Middle frontal gyrus (tissue), 1 donor: ENCODE results near the gene CFAP410.

Experiments
- DNase-seq: peaks from one replicate; pipeline ENCODE4 v3.0.0-alpha.2; 2015; ENCODE audit warnings: low spot score; ENCODE audit errors: extremely low spot score

The CFAP410 gene

GRCh38 chr21:44300262-44300959 lies 38.8 kb downstream of the CFAP410 start:
- DNase-seq: no peak

GRCh38 chr21:44299458-44300261 lies 39.5 kb downstream of the CFAP410 start, which contains the start of gene PFKL:
TSS of gene PFKL (plus strand) at chr21:44300053. CDS start at chr21:44300106, 53 bp downstream.
- DNase-seq: no peak

GRCh38 chr21:44299085-44299457 lies 40.1 kb downstream of the CFAP410 start:
- DNase-seq: no peak

GRCh38 chr21:44298301-44298700 lies 40.9 kb downstream of the CFAP410 start:
- DNase-seq: no peak

GRCh38 chr21:44297525-44298290 lies 41.5 kb downstream of the CFAP410 start:
- DNase-seq: peak; percentile 79

- DNase-seq: no peak
Measured at GRCh38 chr21:44296916-44297315, 42.3 kb downstream of the CFAP410 start.

- no peak for DNase-seq
Measured at GRCh38 chr21:44296103-44296519, 43.1 kb downstream of the CFAP410 start.

- no peak for DNase-seq
Measured at GRCh38 chr21:44295646-44296045, 43.5 kb downstream of the CFAP410 start.

GRCh38 chr21:44295163-44295573 lies 44.0 kb downstream of the CFAP410 start:
- DNase-seq: no peak

- no peak for DNase-seq
Measured at GRCh38 chr21:44294391-44295162, 44.6 kb downstream of the CFAP410 start.

- DNase-seq: no peak
Measured at GRCh38 chr21:44293551-44294231, 45.5 kb downstream of the CFAP410 start.

- no peak for DNase-seq
Measured at GRCh38 chr21:44292812-44293195, 46.4 kb downstream of the CFAP410 start.

GRCh38 chr21:44291936-44292811 lies 47.0 kb downstream of the CFAP410 start:
- no peak for DNase-seq

- no peak for DNase-seq
Measured at GRCh38 chr21:44291078-44291935, 47.9 kb downstream of the CFAP410 start.

- DNase-seq: no peak
Measured at GRCh38 chr21:44290327-44291077, 48.7 kb downstream of the CFAP410 start.

GRCh38 chr21:44289381-44290010 lies 49.7 kb downstream of the CFAP410 start:
- DNase-seq: no peak
